ENCODE data around the gene STAT6.

The STAT6 gene

GRCh38 chr12:57128519-57129247, 17.5 kb upstream of the STAT6 start:
- Histone ChIP-seq H3K4me3 (ENCODE audit: low read depth, low read length) (peak overlapping the region; percentile 71), H3K4me1 (ENCODE audit: control insufficient read depth, insufficient read depth, low read length) (peaks cover 10% of the 10 kb centered on the region), H3K9me3 (ENCODE audit: control insufficient read depth, insufficient read depth, low read depth, low read length) (no peaks in the 10 kb centered on the region), H3K27ac (ENCODE audit: extremely low read depth, low read depth, low read length) (no peak overlapping the region; the same call in 1 of the 2 replicates), H3K36me3 (ENCODE audit: control insufficient read depth in 2 of 2, insufficient read depth in 1 of 2, low read length in 2 of 2) (no peaks in the 10 kb centered on the region)
- ChIA-PET POLR2A (interaction anchor here (0.6 to 2.6 kb wide), 24 partner anchors 8 to 820 kb away, joined by 3 to 27 read pairs (median 5); partner anchors contain the start of genes NAB2, NACA, NEMP1 and PTGES3), CTCF (interaction anchor here (0.5 to 8.9 kb wide), 13 partner anchors 8 to 115 kb away, joined by 3 to 259 read pairs (median 4); no protein-coding TSS in a partner anchor)
- TF ChIP-seq ZNF664 (tag by site-specific recombination; IDR thresholded peaks at IDR 0.05) (no peak), ZNF19 (tag by site-specific recombination; IDR thresholded peaks at IDR 0.05; ENCODE audit: low read depth) (no peak), ZSCAN5A (tag by site-specific recombination; IDR thresholded peaks at IDR 0.05) (no peak), ZNF398 (tag by site-specific recombination; IDR thresholded peaks at IDR 0.05) (peak; percentile 17; the same call in 1 of the 2 replicates), ZFP69B (tag by site-specific recombination; IDR thresholded peaks at IDR 0.05) (no peak), ZNF423 (tag by site-specific recombination; IDR thresholded peaks at IDR 0.05) (0 out of 2 replicates have a peak, but pooled peaks have one; percentile 26), ZBTB7A (tag by site-specific recombination; IDR thresholded peaks at IDR 0.05; ENCODE audit: low read depth) (peak; percentile 74; the same call in 1 of the 2 replicates), ZNF777 (tag by site-specific recombination; IDR thresholded peaks at IDR 0.05; ENCODE audit: borderline replicate concordance) (no peak), ZNF623 (tag by site-specific recombination; IDR thresholded peaks at IDR 0.05) (no peak), SALL2 (tag by site-specific recombination; IDR thresholded peaks at IDR 0.05; ENCODE audit: borderline replicate concordance) (no peak), ZNF776 (tag by site-specific recombination; IDR thresholded peaks at IDR 0.05; ENCODE audit: borderline replicate concordance) (no peak), WT1 (tag by site-specific recombination; IDR thresholded peaks at IDR 0.05) (no peak), ZBTB20 (tag by site-specific recombination; IDR thresholded peaks at IDR 0.05) (no peak), ZNF548 (tag by site-specific recombination; IDR thresholded peaks at IDR 0.05) (no peak)
- TF ChIP-seq, protein P1, sequence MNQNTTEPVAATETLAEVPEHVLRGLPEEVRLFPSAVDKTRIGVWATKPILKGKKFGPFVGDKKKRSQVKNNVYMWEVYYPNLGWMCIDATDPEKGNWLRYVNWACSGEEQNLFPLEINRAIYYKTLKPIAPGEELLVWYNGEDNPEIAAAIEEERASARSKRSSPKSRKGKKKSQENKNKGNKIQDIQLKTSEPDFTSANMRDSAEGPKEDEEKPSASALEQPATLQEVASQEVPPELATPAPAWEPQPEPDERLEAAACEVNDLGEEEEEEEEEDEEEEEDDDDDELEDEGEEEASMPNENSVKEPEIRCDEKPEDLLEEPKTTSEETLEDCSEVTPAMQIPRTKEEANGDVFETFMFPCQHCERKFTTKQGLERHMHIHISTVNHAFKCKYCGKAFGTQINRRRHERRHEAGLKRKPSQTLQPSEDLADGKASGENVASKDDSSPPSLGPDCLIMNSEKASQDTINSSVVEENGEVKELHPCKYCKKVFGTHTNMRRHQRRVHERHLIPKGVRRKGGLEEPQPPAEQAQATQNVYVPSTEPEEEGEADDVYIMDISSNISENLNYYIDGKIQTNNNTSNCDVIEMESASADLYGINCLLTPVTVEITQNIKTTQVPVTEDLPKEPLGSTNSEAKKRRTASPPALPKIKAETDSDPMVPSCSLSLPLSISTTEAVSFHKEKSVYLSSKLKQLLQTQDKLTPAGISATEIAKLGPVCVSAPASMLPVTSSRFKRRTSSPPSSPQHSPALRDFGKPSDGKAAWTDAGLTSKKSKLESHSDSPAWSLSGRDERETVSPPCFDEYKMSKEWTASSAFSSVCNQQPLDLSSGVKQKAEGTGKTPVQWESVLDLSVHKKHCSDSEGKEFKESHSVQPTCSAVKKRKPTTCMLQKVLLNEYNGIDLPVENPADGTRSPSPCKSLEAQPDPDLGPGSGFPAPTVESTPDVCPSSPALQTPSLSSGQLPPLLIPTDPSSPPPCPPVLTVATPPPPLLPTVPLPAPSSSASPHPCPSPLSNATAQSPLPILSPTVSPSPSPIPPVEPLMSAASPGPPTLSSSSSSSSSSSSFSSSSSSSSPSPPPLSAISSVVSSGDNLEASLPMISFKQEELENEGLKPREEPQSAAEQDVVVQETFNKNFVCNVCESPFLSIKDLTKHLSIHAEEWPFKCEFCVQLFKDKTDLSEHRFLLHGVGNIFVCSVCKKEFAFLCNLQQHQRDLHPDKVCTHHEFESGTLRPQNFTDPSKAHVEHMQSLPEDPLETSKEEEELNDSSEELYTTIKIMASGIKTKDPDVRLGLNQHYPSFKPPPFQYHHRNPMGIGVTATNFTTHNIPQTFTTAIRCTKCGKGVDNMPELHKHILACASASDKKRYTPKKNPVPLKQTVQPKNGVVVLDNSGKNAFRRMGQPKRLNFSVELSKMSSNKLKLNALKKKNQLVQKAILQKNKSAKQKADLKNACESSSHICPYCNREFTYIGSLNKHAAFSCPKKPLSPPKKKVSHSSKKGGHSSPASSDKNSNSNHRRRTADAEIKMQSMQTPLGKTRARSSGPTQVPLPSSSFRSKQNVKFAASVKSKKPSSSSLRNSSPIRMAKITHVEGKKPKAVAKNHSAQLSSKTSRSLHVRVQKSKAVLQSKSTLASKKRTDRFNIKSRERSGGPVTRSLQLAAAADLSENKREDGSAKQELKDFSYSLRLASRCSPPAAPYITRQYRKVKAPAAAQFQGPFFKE (tag by site-specific recombination; IDR thresholded peaks at IDR 0.05; ENCODE audit: borderline replicate concordance): no peak
- TF ChIP-seq, protein P2, sequence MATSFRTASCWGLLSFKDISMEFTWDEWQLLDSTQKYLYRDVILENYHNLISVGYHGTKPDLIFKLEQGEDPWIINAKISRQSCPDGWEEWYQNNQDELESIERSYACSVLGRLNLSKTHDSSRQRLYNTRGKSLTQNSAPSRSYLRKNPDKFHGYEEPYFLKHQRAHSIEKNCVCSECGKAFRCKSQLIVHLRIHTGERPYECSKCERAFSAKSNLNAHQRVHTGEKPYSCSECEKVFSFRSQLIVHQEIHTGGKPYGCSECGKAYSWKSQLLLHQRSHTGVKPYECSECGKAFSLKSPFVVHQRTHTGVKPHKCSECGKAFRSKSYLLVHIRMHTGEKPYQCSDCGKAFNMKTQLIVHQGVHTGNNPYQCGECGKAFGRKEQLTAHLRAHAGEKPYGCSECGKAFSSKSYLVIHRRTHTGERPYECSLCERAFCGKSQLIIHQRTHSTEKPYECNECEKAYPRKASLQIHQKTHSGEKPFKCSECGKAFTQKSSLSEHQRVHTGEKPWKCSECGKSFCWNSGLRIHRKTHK (tag by site-specific recombination; IDR thresholded peaks at IDR 0.05): no peak
- TF ChIP-seq, protein P3, sequence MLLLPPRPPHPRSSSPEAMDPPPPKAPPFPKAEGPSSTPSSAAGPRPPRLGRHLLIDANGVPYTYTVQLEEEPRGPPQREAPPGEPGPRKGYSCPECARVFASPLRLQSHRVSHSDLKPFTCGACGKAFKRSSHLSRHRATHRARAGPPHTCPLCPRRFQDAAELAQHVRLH (tag by site-specific recombination; IDR thresholded peaks at IDR 0.05): no peak
- TF ChIP-seq, protein P4, sequence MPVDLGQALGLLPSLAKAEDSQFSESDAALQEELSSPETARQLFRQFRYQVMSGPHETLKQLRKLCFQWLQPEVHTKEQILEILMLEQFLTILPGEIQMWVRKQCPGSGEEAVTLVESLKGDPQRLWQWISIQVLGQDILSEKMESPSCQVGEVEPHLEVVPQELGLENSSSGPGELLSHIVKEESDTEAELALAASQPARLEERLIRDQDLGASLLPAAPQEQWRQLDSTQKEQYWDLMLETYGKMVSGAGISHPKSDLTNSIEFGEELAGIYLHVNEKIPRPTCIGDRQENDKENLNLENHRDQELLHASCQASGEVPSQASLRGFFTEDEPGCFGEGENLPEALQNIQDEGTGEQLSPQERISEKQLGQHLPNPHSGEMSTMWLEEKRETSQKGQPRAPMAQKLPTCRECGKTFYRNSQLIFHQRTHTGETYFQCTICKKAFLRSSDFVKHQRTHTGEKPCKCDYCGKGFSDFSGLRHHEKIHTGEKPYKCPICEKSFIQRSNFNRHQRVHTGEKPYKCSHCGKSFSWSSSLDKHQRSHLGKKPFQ (tag by site-specific recombination; IDR thresholded peaks at IDR 0.05): no peak
- TF ChIP-seq, protein P5, sequence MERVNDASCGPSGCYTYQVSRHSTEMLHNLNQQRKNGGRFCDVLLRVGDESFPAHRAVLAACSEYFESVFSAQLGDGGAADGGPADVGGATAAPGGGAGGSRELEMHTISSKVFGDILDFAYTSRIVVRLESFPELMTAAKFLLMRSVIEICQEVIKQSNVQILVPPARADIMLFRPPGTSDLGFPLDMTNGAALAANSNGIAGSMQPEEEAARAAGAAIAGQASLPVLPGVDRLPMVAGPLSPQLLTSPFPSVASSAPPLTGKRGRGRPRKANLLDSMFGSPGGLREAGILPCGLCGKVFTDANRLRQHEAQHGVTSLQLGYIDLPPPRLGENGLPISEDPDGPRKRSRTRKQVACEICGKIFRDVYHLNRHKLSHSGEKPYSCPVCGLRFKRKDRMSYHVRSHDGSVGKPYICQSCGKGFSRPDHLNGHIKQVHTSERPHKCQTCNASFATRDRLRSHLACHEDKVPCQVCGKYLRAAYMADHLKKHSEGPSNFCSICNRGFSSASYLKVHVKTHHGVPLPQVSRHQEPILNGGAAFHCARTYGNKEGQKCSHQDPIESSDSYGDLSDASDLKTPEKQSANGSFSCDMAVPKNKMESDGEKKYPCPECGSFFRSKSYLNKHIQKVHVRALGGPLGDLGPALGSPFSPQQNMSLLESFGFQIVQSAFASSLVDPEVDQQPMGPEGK (tag by site-specific recombination; IDR thresholded peaks at IDR 0.05): peak; percentile 64
